WI38 (cell line): ENCODE results near the gene WFDC10A.
"Not testable (repeated sequence)": the region's sequence is repeated elsewhere in the genome, so short reads cannot be mapped to it uniquely, and the experiment has no call there.

Source experiments
- H3K4me3 ChIP-seq: 2 replicates; pipeline ENCODE4 v1.5.1; 2011; ENCODE audit warnings: low read depth, mild to moderate bottlenecking, control low read depth, low read length
- TF ChIP-seq, protein P1 (sequence below): IDR thresholded peaks from 2 replicates; pipeline ENCODE4 v1.5.1; 2012; ENCODE audit warnings: low read depth, mild to moderate bottlenecking, control low read depth, low read length

WFDC10A gene

DNA sequence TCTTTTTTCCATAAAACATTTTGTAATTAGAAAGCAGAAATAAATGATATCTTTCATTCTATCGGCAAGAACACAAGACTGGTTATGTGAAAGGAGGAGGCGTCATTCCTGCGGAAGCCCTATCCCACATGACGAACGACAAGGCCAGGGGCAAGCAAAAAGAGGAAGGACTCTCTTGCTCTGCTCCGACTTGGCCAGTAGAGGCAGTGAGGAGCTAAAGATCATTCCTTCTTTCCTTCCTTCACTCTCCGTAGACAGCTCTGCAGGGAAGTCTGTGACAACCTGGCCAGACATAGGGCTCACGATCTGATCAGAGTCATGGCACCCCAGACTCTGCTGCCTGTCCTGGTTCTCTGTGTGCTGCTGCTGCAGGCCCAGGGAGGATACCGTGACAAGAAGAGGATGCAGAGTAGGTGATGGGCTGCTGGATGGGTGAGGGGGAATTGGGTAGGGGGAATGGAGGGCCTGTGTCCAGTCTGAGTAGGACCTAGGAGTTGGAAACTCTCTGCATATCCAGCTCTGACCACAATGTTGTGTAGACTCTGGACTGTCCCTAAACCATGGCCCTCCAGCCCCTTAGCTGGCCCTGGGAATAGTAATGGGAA is at the start of gene WFDC10A:
Gene WFDC10A (plus strand): TSS at position 244 of the 605 bp plus-strand sequence. CDS start 75 bp downstream, at position 319.
- H3K4me3 ChIP-seq, result no peak within 1 kb of the TSS
- TF ChIP-seq, protein P1, sequence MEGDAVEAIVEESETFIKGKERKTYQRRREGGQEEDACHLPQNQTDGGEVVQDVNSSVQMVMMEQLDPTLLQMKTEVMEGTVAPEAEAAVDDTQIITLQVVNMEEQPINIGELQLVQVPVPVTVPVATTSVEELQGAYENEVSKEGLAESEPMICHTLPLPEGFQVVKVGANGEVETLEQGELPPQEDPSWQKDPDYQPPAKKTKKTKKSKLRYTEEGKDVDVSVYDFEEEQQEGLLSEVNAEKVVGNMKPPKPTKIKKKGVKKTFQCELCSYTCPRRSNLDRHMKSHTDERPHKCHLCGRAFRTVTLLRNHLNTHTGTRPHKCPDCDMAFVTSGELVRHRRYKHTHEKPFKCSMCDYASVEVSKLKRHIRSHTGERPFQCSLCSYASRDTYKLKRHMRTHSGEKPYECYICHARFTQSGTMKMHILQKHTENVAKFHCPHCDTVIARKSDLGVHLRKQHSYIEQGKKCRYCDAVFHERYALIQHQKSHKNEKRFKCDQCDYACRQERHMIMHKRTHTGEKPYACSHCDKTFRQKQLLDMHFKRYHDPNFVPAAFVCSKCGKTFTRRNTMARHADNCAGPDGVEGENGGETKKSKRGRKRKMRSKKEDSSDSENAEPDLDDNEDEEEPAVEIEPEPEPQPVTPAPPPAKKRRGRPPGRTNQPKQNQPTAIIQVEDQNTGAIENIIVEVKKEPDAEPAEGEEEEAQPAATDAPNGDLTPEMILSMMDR, result peak; percentile 81

DNA sequence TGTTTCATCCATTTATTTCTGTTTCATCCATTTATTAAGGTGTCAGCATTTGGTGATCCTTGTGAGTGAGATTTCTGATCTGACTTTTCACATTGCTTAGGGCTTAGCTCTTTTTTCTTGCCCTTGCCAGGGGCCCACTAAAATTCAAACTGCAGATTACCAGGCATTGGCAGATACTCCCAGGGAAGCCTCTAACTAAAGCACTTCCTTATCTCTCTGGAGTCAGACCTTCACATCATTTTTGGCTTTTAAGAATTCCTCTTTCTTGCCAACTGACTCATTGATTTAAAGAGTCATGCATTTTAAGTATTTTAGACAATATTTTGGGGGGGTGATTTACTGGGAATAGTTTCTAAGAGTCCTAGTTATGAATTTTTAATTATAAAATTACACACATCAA is 47.8 kb upstream of the WFDC10A start:
- no peak overlapping the region for H3K4me3 ChIP-seq
- TF ChIP-seq, protein P1, result no peak

DNA sequence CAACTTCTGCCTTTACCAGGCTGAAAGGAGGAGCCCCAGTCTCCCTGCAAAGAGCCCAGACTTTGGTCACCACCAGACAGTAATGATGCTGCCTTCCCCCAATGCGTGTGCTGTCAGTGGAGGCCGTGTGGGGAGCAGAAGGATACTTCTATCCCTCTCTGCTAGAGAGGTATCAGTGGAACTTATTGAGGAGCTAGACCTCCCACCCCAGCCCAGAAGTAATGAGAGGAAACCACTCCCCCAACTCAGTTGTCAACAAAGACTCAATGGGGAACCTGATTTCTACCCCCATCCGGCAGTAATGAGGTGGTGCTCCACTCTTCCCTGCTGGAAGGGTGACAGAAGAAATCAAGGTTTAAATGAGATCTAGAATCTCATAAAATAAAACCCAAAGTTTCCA is 46.0 kb upstream of the WFDC10A start:
- no peak overlapping the region for H3K4me3 ChIP-seq
- TF ChIP-seq, protein P1, result no peak

DNA sequence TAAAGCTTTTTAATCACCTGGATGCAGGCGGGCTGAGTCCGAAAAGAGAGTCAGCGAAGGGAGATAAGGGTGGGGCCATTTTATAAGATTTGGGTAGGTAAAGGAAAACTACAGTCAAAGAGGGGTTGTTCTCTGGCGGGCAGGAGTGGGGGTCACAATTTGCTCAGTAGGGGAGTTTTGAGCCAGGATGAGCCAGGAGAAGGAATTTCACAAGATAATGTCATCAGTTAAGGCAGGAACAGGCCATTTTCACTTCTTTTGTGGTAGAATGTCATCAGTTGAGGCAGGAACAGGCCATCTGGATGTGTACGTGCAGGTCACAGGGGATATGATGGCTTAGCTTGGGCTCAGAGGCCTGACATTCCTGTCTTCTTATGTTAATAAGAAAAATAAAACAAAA is 45.2 kb upstream of the WFDC10A start:
- H3K4me3 ChIP-seq, result not testable (repeated sequence)

DNA sequence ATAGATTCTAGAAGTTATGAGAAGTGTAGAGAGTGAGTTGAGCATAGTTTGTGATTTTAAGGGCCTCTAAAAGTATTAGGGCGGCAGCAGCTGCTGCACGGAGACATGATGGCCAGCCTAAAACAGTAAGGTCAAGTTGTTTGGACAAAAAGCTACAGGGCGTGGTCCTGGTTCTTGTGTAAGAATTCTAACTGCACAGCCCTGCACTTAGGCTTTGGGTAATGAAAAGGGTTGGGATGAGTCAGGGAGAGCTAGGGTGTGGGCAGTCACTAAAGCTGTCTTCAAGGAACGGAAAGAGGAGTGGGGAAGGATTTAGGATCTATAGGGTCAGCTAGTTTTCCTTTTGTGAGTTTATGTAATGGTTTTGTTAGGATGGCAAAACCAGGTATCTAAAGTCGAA is 43.6 kb upstream of the WFDC10A start:
- H3K4me3 ChIP-seq, result not testable (repeated sequence)

DNA sequence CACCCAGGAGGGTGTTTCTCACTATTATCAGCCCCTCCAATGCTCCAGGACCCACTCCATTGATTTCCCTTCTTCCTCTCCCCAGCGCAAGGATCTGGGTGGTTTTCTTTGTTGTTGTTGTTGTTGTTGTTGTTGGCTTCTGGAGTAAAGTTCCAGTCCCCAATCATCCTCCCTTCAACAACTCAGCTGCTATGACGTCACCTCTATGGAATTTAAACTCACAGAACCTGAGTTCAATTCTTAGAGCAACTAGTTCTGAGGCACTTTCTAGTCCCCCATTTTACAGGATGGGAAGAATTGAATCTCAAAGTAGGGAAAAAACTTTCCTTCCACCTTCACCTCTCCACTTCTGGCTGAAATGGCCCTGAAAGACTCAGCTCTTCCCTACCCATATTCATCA is 40.7 kb upstream of the WFDC10A start:
- no peak overlapping the region for H3K4me3 ChIP-seq
- TF ChIP-seq, protein P1, result no peak

DNA sequence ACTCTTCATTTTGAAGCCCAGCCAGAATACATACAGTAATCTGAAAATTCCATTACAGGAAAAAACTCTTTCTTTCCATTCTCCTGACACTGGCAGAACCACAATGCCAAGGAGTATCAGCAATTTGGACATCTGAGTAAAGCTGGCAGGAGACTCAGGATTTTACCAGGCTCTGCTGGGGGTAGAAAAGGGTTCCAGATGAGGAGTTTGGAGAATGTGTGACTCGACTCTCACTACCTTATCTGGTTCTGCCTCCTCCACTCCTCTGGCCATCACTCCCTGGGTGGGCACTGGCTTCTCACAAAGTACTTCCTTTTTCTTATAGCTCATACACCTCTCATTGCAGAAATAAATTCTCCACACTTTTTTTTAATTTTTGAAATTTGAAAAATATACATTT is 39.8 kb upstream of the WFDC10A start:
- H3K4me3 ChIP-seq, result no peak overlapping the region
- TF ChIP-seq, protein P1, result no peak

DNA sequence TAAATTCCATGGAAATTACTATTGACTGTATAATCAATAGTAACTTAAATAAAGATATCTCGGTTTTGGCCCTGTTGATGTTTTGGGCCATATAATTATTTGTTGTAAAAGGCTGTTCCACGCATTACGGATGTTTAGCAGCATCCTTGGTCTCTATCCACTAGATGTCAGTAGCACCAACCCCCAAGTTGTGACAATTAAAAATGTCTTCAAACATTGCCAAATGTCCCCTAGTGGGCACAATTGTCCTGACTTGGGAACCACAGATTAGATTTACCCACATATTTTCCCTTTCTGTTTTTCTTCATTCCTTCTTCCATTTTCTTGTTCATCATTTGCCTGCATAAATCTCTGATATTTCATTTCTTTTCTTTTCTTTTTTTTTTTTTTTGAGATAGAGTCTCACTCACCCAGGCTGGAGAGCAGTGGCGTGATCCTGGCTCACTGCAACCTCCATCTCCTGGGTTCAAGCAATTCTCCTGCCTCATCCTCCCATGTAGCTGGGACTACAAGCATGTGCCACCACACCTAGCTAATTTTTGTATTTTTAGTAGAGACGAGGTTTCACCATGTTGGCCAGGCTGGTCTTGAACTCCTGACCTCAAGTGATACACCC is 36.9 kb upstream of the WFDC10A start:
- H3K4me3 ChIP-seq, result no peak overlapping the region
- TF ChIP-seq, protein P1, result peak; percentile 35; the same call in 1 of the 2 replicates
